Subcutaneous abdominal adipose tissue (tissue), 5 donors: ENCODE data around the gene ZNF117.

ENCODE experiments used
- H3K27ac ChIP-seq: one replicate; pipeline ENCODE4 v1.7.0; 2013; ENCODE audit warnings: low read depth, mild to moderate bottlenecking, inconsistent platforms, low read length, moderate library complexity
- H3K27me3 ChIP-seq, 5 donors: one replicate each; pipeline ENCODE4 v1.7.0; 2013; ENCODE audit warnings: low read length in 5 of 5, inconsistent platforms in 1 of 5; ENCODE audit not compliant: control insufficient read depth in 5 of 5, insufficient read depth in 4 of 5
- H3K36me3 ChIP-seq, 5 donors: one replicate each; pipeline ENCODE4 v1.7.0; 2013; ENCODE audit warnings: low read length in 5 of 5; ENCODE audit not compliant: control insufficient read depth in 5 of 5, insufficient read depth in 5 of 5
- H3K4me1 ChIP-seq, 5 donors: one replicate each; pipeline ENCODE4 v1.7.0; 2013; ENCODE audit warnings: low read length in 5 of 5, mild to moderate bottlenecking in 3 of 5, moderate library complexity in 1 of 5; ENCODE audit not compliant: control insufficient read depth in 5 of 5, insufficient read depth in 5 of 5
- H3K4me3 ChIP-seq, 5 donors: one replicate each; pipeline ENCODE4 v1.7.0; 2013; ENCODE audit warnings: low read length in 5 of 5, low read depth in 1 of 5
- H3K9ac ChIP-seq, 5 donors: one replicate each; pipeline ENCODE4 v1.7.0; 2013; ENCODE audit warnings: low read length in 5 of 5, mild to moderate bottlenecking in 4 of 5, moderate library complexity in 3 of 5
- H3K9me3 ChIP-seq, 5 donors: one replicate each; pipeline ENCODE4 v1.7.0; 2013; ENCODE audit warnings: low read length in 5 of 5; ENCODE audit not compliant: control insufficient read depth in 5 of 5
- donor health status: healthy.
- donor health status: healthy.
- donor health status: healthy.
- donor health status: healthy.
- donor health status: healthy.

ZNF117 gene

DNA sequence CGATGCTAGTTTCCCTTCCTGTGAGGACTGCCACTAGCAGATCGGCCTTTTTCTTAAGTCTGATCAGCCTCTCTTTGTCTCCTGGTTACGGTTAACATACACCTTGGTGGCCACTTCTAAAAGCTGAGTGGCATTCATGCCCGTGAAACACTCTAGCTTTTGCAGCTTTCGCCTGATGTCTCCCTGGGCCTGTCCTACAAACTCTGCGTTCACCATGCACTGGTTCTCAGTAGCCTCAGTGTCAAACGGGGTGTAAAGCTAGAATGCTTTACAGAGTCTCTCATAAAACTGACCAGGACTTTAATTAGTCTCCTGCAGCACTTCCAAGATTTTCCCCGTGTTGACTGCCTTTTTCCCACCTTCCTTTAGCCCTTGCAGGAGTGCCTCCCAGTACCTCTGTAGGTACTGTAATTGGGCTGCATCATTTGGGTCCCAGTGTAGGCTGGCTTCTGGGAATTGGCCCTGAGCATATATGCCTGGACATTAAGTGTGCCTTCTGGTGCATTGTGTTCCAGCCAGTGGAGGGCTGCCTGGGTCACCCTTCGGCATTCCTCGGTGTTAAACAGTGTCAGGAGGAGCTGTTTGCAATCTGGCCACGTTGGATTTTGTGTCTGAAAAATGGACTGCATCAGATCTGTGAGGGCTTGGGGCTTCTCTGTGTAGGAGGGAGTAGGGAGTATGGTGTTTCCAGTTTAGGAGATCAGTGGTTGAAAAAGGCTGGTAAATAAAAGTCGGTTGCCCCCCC is 6.5 kb upstream of the ZNF117 start:
- Histone ChIP-seq H3K9me3 (peaks cover 0 to 26% (median 0%) of the 10 kb centered on the region in 5 donors), H3K36me3 (peaks cover 7 to 39% (median 19%) of the 10 kb centered on the region in 5 donors), H3K27ac (peak overlapping the region; percentile 91), H3K9ac (no peak overlapping the region), H3K27me3 (no peaks in the 10 kb centered on the region), H3K4me1 (peaks cover 5 to 87% (median 71%) of the 10 kb centered on the region in 5 donors), H3K4me3 (peak overlapping the region in 1 of 5 donors; percentile 36)

DNA sequence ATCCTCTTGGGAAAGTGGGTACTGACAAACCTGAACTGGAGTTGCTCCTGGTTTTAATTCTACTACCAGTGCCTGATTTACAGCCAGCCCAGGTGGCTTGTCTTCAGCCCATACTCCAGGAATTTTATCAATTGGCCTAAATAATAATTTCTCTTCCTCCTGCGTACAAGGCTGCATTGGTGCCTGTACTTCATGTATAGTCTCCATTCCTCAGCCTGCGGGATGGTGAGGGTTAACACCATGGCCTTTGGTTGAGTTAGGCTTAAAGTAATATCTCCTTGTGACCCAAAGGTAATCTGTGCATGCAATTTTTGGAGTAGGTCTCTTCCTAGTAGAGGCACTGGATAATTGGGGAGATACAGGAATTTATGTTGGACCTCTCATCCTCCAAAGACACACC is 5.5 kb upstream of the ZNF117 start:
- Histone ChIP-seq H3K9ac (no peak overlapping the region), H3K27me3 (no peaks in the 10 kb centered on the region), H3K27ac (peak overlapping the region; percentile 55), H3K4me1 (peaks cover 5 to 77% (median 61%) of the 10 kb centered on the region in 5 donors), H3K9me3 (peaks cover 0 to 30% (median 0%) of the 10 kb centered on the region in 5 donors), H3K36me3 (peaks cover 9 to 47% (median 27%) of the 10 kb centered on the region in 5 donors), H3K4me3 (no peak overlapping the region)

DNA sequence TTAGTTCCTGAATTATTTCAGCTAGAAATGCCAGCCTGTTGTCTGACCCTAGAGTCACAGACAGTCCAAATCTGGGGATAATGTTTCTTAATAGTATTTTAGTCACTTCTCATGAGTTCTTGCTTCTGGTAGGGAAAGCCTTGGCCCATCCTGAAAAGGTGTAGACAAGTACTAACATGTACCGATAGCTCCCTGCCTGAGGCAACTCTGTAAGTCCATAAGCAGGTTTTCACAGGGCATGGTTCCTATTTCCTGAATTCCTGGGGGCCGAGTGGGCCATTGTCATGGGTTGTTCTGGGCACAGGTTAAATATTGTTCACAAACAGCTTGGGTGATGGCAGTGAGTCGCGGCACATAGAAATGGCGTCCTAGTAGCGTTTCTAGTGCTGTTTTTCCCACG is 3.1 kb upstream of the ZNF117 start:
- Histone ChIP-seq H3K27ac (peak overlapping the region; percentile 9), H3K27me3 (no peaks in the 10 kb centered on the region), H3K36me3 (peaks cover 11 to 53% (median 24%) of the 10 kb centered on the region in 5 donors), H3K9me3 (peaks cover 0 to 37% (median 12%) of the 10 kb centered on the region in 5 donors), H3K4me1 (peaks cover 0 to 59% (median 39%) of the 10 kb centered on the region in 5 donors), H3K9ac (no peak overlapping the region), H3K4me3 (no peak overlapping the region)

DNA sequence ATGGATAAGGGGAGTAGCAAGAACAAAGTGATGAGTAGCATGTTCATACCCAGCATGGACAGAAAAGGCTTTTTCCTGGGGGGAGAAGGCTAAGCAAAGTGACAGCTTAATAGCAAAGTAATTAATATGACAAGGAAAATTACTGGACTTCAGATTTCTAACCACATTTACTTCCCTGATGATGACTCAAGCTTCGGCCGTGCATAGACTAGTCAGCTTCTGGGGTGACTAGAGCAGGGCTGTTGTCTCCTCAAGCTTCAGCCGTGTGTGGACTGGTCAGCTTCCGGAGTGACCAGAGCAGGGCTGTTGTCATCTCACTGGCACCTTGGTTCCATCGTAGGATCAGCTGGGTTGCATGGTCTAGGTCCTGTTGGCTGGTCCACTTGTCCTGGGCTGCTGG is 2.1 kb upstream of the ZNF117 start:
- peaks cover 11 to 47% (median 23%) of the 10 kb centered on the region in 5 donors for H3K36me3 ChIP-seq
- no peak overlapping the region for H3K9ac ChIP-seq
- no peaks in the 10 kb centered on the region for H3K27me3 ChIP-seq
- no peak overlapping the region for H3K27ac ChIP-seq
- H3K4me3 ChIP-seq: peak overlapping the region in 1 of 5 donors; percentile 6
- peaks cover 0 to 35% (median 12%) of the 10 kb centered on the region in 5 donors for H3K9me3 ChIP-seq
- H3K4me1 ChIP-seq: peaks cover 0 to 58% (median 30%) of the 10 kb centered on the region in 5 donors

DNA sequence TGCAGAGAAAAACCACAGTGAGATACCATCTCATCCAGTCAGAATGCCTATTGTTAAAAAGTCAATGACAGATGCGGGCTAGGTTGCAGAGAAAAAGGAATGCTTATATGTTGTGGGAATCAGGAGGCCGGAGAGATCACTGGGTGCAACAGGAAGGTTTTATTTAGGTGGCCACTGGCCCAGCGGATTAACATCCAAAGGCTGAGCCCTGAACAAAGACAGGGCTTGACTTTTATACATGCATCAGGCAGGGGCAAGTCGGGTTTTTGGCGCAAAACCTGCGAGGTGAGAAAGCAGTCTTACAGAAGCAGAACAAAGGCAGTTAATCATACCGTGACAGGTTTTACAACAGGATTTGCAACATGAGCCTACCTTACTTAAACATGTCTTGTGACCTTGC is 620 bp downstream of the ZNF117 start:
- Histone ChIP-seq H3K36me3 (peaks cover 11 to 45% (median 23%) of the 10 kb centered on the region in 5 donors), H3K27ac (no peak overlapping the region)

DNA sequence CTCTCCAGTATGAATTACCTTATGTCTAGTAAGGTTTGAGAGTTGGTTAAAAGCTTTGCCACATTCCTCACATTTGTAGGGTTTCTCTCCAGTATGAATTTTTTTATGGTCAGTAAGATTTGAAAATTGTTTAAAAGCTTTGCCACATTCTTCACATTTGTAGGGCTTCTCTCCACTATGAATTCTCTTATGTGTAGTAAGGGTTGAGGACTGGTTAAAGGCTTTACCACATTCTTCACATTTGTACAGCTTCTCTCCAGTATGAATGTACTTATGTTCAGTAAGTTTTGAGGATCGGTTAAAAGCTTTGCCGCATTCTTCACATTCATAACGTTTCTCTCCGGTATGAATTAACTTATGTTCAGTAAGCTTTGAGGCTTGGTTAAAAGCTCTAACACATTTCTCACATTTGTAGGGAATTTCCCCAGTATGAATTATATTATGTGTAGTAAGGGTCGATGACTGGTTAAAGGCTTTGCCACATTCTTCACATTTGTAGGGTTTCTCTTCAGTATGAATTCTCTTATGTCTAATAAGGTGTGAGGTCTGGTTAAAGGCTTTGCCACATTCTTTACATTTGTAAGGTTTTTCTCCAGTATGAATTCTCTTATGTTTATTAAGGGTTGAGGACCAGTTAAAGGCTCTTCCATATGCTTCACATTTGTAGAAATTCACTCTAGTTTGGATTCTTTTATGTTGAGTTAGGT is 12.2 kb downstream of the ZNF117 start:
- Histone ChIP-seq H3K9ac (no peak overlapping the region), H3K4me3 (peak overlapping the region in 4 of 5 donors; percentile 25 to 50 (median 36)), H3K27me3 (no peaks in the 10 kb centered on the region), H3K4me1 (no peaks in the 10 kb centered on the region), H3K9me3 (peaks cover 33 to 59% (median 54%) of the 10 kb centered on the region in 5 donors), H3K27ac (no peak overlapping the region), H3K36me3 (peaks cover 37 to 66% (median 45%) of the 10 kb centered on the region in 5 donors)

More for the DNA sequence above, 620 bp downstream of the ZNF117 start:
- peaks cover 0 to 39% (median 10%) of the 10 kb centered on the region in 5 donors for H3K4me1 ChIP-seq
- peaks cover 0 to 24% (median 12%) of the 10 kb centered on the region in 5 donors for H3K9me3 ChIP-seq
- no peak overlapping the region for H3K9ac ChIP-seq
- H3K27me3 ChIP-seq: no peaks in the 10 kb centered on the region
- no peak overlapping the region for H3K4me3 ChIP-seq

DNA sequence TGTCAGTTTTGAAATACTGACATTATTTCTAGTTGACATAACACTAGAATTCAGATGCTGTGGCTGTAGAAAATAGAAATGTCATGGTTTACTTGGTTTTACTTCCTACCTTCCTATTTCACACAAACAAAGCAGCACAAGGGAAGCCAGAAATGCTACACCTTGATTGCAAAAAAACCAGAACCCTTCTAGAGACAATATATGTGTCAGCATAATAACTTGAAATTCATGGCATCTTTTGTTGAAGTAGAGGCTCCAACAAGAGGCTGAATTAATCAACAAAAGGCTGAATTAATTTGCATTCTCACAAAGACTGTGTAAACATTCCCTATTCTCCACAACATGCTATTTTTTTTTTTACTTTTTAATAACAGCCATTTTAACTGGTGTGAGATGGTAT is 25.2 kb downstream of the ZNF117 start:
- Histone ChIP-seq H3K4me3 (no peak overlapping the region), H3K9ac (no peak overlapping the region), H3K27me3 (no peaks in the 10 kb centered on the region), H3K36me3 (peaks cover 0 to 3% (median 0%) of the 10 kb centered on the region in 5 donors), H3K9me3 (peaks cover 0 to 27% (median 5%) of the 10 kb centered on the region in 5 donors), H3K4me1 (no peaks in the 10 kb centered on the region), H3K27ac (no peak overlapping the region)

DNA sequence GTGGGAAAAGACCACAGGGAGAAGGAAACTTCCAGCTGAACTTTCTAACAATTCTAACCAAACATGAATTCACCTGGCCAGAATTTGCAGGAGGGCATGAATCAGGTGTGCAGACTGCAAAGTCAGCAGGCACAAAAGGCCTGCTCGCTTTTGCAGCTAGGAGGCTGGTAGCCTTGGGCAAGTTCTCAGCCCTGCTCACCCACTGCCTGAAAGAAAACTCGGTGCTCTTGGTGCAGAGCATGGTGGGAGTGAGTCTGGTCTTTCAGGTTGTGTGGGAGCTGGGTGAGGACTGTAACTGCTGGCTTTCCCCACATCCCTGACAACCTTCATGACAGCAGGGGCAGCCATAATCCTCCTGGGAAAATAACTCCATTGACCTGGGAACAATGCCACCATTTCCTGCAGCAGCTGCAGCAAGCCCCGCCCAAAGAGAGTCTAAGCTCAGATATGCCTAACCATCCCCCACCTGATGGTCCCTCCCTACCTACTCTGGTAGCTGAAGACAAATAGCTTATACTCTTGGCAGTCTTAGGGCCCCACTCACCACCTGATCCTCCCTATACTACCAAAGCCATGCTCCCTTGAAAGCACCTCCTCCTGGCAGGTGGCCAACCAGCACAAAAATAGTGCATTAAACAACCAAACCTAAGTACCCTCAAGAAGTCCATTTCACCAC is 31.6 kb downstream of the ZNF117 start:
- no peak overlapping the region for H3K27ac ChIP-seq
- H3K4me3 ChIP-seq: peak overlapping the region in 1 of 5 donors; percentile 5
- no peaks in the 10 kb centered on the region for H3K27me3 ChIP-seq
- H3K36me3 ChIP-seq: no peaks in the 10 kb centered on the region
- peaks cover 0 to 7% (median under 1%) of the 10 kb centered on the region in 5 donors for H3K9me3 ChIP-seq
- no peak overlapping the region for H3K9ac ChIP-seq
- H3K4me1 ChIP-seq: peaks cover 0 to 8% (median 3%) of the 10 kb centered on the region in 5 donors

DNA sequence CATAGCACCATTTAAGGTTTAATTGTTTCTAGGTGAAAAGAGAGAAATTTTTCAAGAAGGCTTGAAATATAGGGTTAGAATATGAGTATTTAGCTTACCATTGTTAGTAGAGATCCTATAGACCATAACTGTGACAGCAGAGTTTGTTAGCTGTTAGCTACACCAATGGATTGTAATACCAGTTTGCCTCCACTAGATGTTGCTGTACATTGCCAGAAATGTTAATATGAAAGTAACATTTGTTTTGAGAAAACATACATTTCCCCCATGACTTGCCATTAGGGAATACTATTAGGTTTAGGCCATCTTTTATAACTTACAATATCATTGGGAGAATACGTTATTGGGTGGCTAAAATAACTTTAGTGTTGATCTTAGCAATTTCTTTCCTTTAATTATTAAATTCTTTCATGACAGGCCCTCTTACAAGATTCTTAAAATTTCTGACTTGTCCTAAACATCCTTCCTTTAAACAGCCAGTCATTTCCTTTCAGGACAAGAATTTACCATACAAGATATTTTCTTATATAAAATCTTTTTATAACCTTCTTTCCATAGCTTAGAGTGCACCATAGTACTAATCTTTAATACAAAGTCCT is 39.5 kb downstream of the ZNF117 start:
- Histone ChIP-seq H3K4me3 (no peak overlapping the region), H3K4me1 (peaks cover 0 to 20% (median 15%) of the 10 kb centered on the region in 5 donors), H3K36me3 (no peaks in the 10 kb centered on the region), H3K27ac (no peak overlapping the region), H3K9ac (no peak overlapping the region), H3K27me3 (peaks cover 0 to 15% (median 5%) of the 10 kb centered on the region in 5 donors), H3K9me3 (no peaks in the 10 kb centered on the region)
